Common myeloid progenitor, CD34-positive (primary cell): ENCODE measurements around the gene METTL22.

ENCODE experiments used
- CTCF ChIA-PET: fragments of 350-600 bp; sonication (Branson Sonifier 250); formaldehyde crosslinking; loops from one replicate; lab custom pipeline; 2021; ENCODE audit warnings: antibody characterized with exemption; lab: Charles Lee
- POLR2A ChIA-PET: fragments of 350-600 bp; sonication (Branson Sonifier 250); formaldehyde crosslinking; loops from one replicate; lab custom pipeline; 2021; ENCODE audit warnings: antibody characterized with exemption; lab: Charles Lee
- DNase-seq, 3 donors: peaks; one replicate each; pipeline versions ENCODE4 v3.0.0 to v3.0.0-alpha.2; 2013
- H3K27ac ChIP-seq, 2 experiments: 1 replicate in 1 of 2; 2 replicates in 1 of 2; pipeline ENCODE4 v1.7.0; 2013; ENCODE audit warnings: inconsistent platforms in 2 of 2, low read length in 2 of 2, mild to moderate bottlenecking in 2 of 2, low read depth in 1 of 2, moderate library complexity in 1 of 2; ENCODE audit not compliant: severe bottlenecking in 2 of 2, insufficient read depth in 1 of 2, poor library complexity in 1 of 2
- H3K27me3 ChIP-seq, 5 experiments: replicated peaks in 2 of 5; 1 replicate in 3 of 5; 2 replicates in 2 of 5; pipeline versions ENCODE4 v1.6.1 to v1.7.0; 2013; ENCODE audit warnings: low read length in 4 of 5, mild to moderate bottlenecking in 2 of 5, moderate library complexity in 2 of 5, inconsistent platforms in 1 of 5; ENCODE audit not compliant: insufficient read depth in 5 of 5, control insufficient read depth in 4 of 5
- H3K36me3 ChIP-seq, 4 experiments: 1 replicate in 2 of 4; 2 replicates in 2 of 4; pipeline versions ENCODE4 v1.6.1 to v1.7.0; 2013; ENCODE audit warnings: low read length in 3 of 4, control low read depth in 1 of 4, mild to moderate bottlenecking in 1 of 4; ENCODE audit not compliant: control insufficient read depth in 4 of 4, insufficient read depth in 4 of 4
- H3K4me1 ChIP-seq, 4 experiments: 1 replicate in 3 of 4; 2 replicates in 1 of 4; pipeline versions ENCODE4 v1.6.1 to v1.7.1; 2013; ENCODE audit warnings: low read length in 3 of 4, mild to moderate bottlenecking in 3 of 4, control low read depth in 1 of 4, inconsistent platforms in 1 of 4, moderate library complexity in 1 of 4; ENCODE audit not compliant: control insufficient read depth in 4 of 4, insufficient read depth in 4 of 4; ENCODE audit errors: control extremely low read depth in 1 of 4
- H3K4me3 ChIP-seq, 7 experiments: 1 replicate in 4 of 7; 2 replicates in 3 of 7; pipeline versions ENCODE4 v1.5.1 to v1.7.0; 2013; ENCODE audit warnings: mild to moderate bottlenecking in 7 of 7, low read length in 6 of 7, moderate library complexity in 6 of 7, inconsistent platforms in 2 of 7, low read depth in 2 of 7, control low read depth in 1 of 7; ENCODE audit not compliant: insufficient read depth in 4 of 7, control insufficient read depth in 1 of 7; ENCODE audit errors: extremely low read depth in 1 of 7
- H3K9me3 ChIP-seq, 5 experiments: 1 replicate in 4 of 5; 2 replicates in 1 of 5; pipeline versions ENCODE4 v1.6.1 to v1.7.1; 2013; ENCODE audit warnings: low read length in 4 of 5, mild to moderate bottlenecking in 2 of 5, inconsistent platforms in 1 of 5, low read depth in 1 of 5, moderate library complexity in 1 of 5; ENCODE audit not compliant: control insufficient read depth in 4 of 5, insufficient read depth in 2 of 5; ENCODE audit errors: control extremely low read depth in 1 of 5
- WGBS: methylation state at CpG from one replicate; pipeline ENCODE4 v1.1.5; 2013; ENCODE audit not compliant: insufficient coverage; 5-methylcytosine and 5-hydroxymethylcytosine counted together

METTL22 gene

DNA sequence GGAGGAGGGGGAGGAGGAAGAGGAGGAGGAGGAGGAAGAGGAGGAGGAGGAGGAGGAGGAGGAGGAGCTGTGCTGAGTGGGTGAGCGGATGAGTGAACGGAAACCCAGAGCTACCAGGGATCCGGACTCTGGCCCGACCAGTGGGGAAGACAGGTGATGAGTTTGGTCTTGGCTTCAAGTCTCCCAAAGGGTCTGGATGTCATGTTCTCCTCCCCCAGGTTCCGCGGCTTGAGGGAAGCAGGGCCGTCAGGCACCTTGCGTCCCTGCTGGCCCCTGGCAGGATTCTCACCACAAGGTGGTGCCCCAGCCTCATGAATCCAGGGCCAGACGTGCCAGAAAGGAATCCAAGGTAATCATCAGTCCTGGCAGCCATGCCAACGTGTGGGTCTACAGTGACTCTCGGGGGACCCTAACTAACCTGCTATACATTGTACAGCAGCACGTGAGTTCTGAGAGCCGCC lies 39.4 kb downstream of the METTL22 start:
- H3K4me1 ChIP-seq = no peaks in the 10 kb centered on the region
- WGBS = 63% methylated on average over 12 of the region's 13 CpGs
- H3K9me3 ChIP-seq = no peaks in the 10 kb centered on the region
- H3K27ac ChIP-seq = no peak overlapping the region
- no peak overlapping the region for H3K4me3 ChIP-seq
- ChIA-PET POLR2A (no interaction called here), CTCF (interaction anchor here (0.6 to 13.1 kb wide), 10 partner anchors 11 to 230 kb away, joined by 3 to 85 read pairs (median 3); partner anchors contain the start of genes LITAFD, PMM2 and TMEM186)
- H3K36me3 ChIP-seq = peaks cover 0 to 11% (median 0%) of the 10 kb centered on the region in 4 experiments
- H3K27me3 ChIP-seq = no peaks in the 10 kb centered on the region
- peak; percentile 36 to 61 (median 60) for DNase-seq

DNA sequence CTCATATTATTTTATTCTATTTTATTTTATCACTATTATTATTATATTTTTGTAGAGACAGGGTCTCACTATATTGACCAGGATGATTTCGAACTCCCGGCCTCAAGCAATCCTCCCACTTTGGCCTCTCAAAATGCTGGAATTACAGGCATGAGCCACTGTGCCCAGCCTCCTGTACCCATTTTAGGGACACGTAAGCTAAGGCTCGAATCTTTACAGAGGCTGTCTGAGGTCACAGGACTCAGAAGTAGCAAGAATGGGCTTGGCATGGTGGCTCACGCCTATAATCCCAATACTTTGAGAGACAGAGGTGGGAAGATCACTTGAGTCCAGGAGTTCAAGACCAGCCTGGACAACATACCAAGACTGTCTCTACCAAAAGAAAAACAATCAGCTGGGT lies 40.2 kb downstream of the METTL22 start:
- Histone ChIP-seq H3K27me3 (no peaks in the 10 kb centered on the region), H3K27ac (no peak overlapping the region), H3K4me3 (no peak overlapping the region), H3K36me3 (peaks cover 0 to 11% (median 0%) of the 10 kb centered on the region in 4 experiments), H3K9me3 (no peaks in the 10 kb centered on the region), H3K4me1 (no peaks in the 10 kb centered on the region)
- ChIA-PET POLR2A (no interaction called here), CTCF (interaction anchor here (0.8 to 13.1 kb wide), 6 partner anchors 122 to 221 kb away, joined by 3 to 85 read pairs (median 3); partner anchors contain the start of genes LITAFD, PMM2 and TMEM186)
- 95% methylated on average over 3 of the region's 5 CpGs for WGBS
- DNase-seq = no peak

DNA sequence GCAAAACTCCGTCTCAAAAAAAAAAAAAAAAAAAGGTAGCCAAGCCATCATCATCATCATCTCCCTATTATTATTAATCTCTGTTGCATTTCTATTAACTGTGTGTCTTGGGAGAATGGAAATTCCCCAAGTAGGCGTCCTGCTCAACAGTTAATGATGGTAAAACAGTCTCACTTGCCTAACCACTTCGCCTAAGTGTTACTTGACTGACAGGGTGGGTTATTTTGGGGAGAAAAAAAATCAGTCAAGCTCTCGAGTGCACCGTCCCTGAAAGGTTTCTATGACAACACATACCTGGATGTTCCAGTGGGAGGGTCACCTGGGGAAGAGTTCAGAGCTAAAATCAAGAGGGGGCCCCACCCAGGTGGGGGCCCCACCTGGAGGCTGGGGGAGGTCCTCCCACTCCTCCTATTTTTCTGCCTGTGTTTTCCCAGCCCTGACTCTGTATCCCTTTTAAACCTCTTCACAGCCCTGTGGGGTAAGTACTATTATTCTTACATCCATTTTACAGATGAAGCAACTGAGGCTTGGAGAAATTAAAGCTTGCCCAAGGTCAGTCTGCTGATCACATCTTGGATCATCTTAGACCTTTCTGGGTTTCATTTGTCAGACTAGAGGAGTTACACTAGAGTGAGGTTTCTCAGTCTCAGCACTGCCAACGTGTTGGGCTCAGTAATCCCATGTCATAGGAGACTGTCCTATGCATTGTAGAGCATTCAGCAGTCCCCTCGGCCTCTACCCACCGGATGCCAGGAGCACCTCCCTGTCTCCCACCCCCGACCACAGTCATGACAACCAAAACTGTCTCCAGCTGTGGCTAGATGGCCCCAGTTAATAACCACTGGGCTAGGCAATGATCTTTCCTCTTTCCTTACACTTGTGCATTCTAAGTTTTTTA lies 41.9 kb downstream of the METTL22 start:
- POLR2A ChIA-PET = no interaction called here
- Histone ChIP-seq H3K27ac (no peak overlapping the region), H3K27me3 (no peaks in the 10 kb centered on the region), H3K9me3 (no peaks in the 10 kb centered on the region), H3K4me3 (no peak overlapping the region), H3K4me1 (no peaks in the 10 kb centered on the region), H3K36me3 (peaks cover 0 to 18% (median 0%) of the 10 kb centered on the region in 4 experiments)
- CTCF ChIA-PET = interaction anchor here (0.9 to 13.1 kb wide), 3 partner anchors 20 to 219 kb away, joined by 3 to 85 read pairs (median 3); partner anchors contain the start of gene LITAFD
- WGBS = 85% methylated on average over 6 of the region's 9 CpGs
- no peak for DNase-seq

DNA sequence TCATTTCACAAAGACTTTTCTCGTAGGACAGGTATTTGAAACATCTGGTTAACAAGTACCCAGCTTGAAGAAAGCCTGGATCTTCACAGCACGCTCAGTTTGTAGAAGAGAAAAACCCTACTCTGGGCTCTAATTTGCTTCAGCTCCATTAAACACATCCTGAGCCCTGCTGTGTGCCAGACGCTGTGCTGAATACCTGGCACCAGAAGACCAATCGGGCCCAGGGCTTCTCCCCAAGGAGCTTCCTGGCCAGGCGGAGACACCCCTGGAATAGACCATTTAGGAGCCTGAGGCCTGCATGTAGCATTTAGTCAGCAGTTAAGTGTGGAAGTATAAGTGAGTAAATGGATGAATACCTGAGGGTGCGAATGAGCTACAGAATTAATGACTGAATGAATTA lies 44.0 kb downstream of the METTL22 start:
- Histone ChIP-seq H3K27me3 (no peaks in the 10 kb centered on the region), H3K4me3 (no peak overlapping the region), H3K4me1 (no peaks in the 10 kb centered on the region), H3K9me3 (no peaks in the 10 kb centered on the region), H3K36me3 (peaks cover 0 to 18% (median 0%) of the 10 kb centered on the region in 4 experiments), H3K27ac (no peak overlapping the region)
- ChIA-PET CTCF (interaction anchor here (1.0 to 13.1 kb wide), 5 partner anchors 11 to 323 kb away, joined by 3 to 85 read pairs (median 4); partner anchors contain the start of gene LITAFD), POLR2A (interaction anchor here (0.6 kb wide), 1 partner anchor 420 kb away, joined by 4 read pairs; no protein-coding TSS in a partner anchor)
- no peak for DNase-seq
- 94% methylated on average over 6 of the region's 6 CpGs for WGBS

DNA sequence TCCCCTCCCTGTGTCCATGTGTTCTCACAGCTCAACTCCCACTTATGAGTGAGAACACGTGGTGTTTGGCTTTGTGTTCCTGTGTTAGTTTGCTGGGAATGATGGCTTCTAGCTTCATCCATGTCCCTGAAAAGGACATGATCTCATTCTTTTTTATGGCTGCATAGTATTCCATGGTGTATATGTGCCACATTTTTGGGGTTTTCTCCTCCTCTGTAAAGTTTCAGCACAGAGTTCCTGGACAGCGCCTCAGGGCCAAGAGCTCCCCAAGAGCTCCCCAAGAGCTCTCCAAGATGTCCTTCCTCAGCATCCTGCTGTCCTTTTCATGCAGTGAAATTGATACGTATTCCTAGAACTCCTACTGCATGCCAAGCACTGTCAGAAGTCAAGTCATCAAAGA lies 46.0 kb downstream of the METTL22 start:
- POLR2A ChIA-PET = no interaction called here

DNA sequence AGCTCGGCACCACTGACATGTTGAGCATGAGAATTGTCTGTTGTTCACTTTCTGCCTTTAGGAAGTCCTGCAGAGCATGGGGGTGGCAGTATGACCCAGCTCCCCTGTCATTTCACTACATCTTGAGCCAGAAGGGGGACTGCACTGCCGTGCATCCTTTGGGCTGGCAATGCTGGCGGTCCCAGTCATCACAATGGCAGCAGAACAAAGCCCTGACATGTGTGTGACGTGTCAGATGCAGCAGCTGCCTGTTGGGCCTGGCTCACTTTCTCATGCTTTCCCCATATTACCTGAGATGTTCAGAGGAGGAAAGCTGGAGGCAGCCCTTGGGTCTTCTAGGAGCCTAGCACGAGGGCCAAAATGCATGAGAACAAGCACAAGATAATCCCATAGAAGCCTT lies 46.6 kb downstream of the METTL22 start:
- Histone ChIP-seq H3K4me3 (no peak overlapping the region), H3K4me1 (no peaks in the 10 kb centered on the region), H3K36me3 (peaks cover 0 to 18% (median 0%) of the 10 kb centered on the region in 4 experiments), H3K9me3 (no peaks in the 10 kb centered on the region), H3K27ac (no peak overlapping the region), H3K27me3 (no peaks in the 10 kb centered on the region)
- 100% methylated on average over 4 of the region's 5 CpGs for WGBS
- ChIA-PET POLR2A (no interaction called here), CTCF (interaction anchor here (0.8 to 13.1 kb wide), 8 partner anchors 8 to 268 kb away, joined by 3 to 85 read pairs (median 4); partner anchors contain the start of gene LITAFD)
- DNase-seq = no peak

More for the DNA sequence above, 46.0 kb downstream of the METTL22 start:
- no peaks in the 10 kb centered on the region for H3K4me1 ChIP-seq
- H3K9me3 ChIP-seq = no peaks in the 10 kb centered on the region
- H3K27me3 ChIP-seq = no peaks in the 10 kb centered on the region
- 95% methylated on average over 2 of the region's 3 CpGs for WGBS
- peaks cover 0 to 18% (median 0%) of the 10 kb centered on the region in 4 experiments for H3K36me3 ChIP-seq
- no peak for DNase-seq
- no peak overlapping the region for H3K27ac ChIP-seq
- CTCF ChIA-PET = interaction anchor here (0.8 to 13.1 kb wide), 8 partner anchors 9 to 268 kb away, joined by 3 to 85 read pairs (median 4); partner anchors contain the start of gene LITAFD
- no peak overlapping the region for H3K4me3 ChIP-seq
